Measurements from ENCODE around the gene SLC9B2. TPM values are rescaled to one million over a fixed set of nuclear protein-coding genes. Genes with fewer than 3 reads are reported as not detected.
A peak's percentile ranks its signal among the peaks of the same experiment; 100 is the strongest.

Gene SLC9B2
- total RNA-seq, 1 experiment from 2014 or later = 4.0 TPM

DNA sequence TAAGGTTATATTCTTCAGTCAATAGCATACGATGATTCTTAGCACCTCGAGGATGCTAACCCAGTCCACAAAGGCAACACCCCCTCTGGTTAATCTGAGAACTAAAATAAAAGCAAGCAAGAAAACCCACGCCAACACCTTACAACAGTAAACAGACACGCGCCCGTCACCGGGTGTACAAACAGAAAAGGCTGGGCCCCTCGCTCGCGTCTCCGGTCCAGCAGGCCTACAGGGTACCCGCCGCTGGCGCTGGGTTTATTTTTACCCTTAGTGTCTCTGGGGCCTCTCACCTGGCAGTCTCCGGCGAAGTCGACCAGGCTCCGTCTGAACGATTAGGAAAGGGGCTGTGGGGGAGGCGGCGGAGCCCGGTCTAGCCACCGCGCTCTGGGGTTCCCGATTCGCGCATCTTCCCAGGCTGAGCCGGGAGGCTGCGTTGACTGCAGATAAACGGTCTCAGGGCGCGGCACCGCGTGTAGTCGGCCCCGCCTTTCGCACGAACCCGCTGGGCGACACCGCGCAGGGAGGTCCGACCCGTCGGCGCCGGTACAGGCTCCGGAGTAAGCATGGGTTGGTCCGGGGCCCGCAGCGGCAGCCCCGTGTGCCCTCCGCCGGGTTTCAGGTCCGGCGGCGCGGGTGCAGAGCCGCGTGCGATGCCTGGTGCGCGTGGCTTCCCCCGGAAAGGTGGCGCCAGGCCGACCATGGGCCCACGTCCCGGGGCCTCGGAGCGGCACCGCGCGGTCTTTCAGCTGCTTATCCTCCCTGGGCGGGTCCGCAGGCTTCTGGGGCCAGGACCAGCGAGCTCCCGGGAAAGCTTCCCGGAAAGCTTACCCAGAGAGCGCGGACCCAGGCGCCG lies 441 bp downstream of the SLC9B2 start:
- DNase-seq (ENCODE audit: low read depth) = peak; percentile 61

DNA sequence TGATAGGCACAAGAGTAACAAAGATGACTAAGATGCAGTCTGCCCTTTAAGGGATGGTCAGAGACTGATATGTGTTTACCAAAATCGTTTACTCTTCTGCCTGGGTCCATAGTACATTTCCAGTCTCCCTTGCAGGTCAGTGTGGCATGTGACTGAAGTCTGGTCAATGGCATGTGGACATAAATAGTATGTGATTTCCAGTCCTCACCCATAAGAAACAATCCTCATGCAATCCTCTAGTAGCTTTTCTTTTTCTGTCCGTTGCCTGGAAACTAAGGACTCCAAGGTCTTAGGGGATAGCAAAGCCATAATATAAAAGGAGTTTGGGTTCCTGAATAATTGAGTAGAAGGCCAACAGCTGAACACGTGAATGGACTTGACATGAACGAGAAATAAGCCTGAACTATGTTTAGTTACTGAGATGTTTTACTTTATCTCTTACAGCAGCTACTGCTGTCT lies 1.1 kb downstream of the SLC9B2 start:
- DNase-seq (ENCODE audit: low read depth) = peak; percentile 16

DNA sequence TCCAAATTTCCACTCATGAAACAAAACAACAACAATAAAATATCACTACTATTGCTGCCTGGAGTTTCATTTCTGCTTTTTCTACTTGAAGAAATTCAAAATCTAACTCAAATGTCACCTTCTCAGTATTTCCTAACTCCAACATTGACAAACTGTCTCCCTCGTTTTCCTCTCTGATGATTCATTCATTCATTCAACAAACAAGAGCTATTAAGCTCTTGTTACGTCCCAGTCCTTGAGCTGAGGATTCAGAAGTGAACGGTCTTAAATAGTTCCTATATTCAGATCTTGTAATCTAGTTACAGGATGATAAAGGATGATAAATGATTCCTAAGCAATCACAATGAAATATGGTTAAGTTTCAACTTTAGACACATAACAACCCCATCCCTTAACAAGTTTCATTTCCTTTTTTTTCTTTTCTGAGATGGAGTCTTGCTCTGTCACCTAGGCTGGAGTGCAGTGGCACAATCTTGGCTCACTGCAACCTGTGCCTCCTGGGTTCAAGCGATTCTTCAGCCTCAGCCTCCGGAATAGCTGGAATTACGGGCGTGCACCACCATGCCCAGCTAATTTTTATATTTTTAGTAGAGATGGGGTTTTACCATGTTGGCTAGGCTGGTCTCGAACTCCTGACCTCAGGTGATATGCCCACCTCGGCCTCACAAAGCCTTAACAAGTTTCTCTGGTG lies 1.7 kb downstream of the SLC9B2 start:
- DNase-seq (ENCODE audit: low read depth) = no peak

DNA sequence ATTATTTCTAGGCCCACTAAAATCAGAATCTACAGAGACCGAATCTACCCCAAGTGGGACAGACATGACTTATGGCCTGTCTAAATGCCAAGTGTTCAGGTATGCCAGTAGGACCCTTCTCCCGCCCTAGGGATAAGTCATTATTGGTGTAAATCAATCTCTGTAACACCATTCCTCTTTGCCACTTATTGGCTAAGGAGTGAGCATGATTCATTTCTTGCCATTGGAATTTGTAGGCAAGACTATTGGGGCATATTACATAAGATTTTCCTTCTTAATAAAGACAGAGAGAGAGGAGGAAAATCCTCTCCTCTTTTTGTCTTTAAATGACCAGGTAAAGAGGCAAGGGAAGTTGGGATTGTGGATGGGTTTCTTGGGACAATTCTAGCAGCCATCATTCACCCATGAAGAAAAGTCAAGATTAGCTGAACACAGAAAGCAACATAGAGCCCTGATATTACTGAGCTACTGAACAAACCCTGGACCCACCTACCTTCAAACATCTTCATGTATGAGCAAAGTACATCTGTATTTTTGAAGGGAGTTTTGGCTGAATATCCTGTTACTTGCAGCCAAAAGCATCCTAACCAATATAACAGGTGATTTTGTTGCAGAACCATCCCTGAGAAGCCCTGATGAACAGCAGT lies 2.6 kb downstream of the SLC9B2 start:
- DNase-seq (ENCODE audit: low read depth) = no peak

DNA sequence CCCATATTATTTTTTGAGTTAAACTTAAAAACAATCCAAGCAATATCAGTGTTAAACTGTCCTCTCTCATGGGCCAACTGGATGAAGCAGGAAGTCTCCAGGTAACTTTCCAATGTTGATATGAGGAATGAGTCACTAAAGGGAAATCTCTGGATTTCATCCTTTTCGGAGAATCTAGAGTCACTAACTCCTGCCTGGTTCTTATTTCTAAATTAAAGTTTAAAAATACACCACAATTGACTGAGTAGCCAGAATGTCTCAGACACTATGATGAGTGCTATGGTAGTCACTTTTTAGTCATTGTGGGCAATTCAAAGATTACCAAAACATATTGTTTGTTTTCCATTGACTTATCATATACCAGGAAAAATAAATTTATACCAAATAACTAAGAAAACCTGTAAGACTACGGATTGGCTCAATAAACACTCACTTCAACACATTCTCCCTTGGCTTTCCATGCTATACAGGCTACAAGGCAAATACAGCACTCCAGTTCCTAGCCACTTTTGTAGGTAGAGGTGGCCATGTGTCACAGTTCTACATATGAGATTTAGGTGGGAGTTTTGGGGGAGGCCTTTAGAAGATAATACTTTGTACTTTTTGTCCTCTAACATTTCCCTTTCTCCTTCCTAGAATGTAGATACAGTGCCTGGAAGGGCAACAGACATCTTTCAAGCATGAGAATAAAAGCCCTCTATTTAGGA lies 8.6 kb downstream of the SLC9B2 start:
- DNase-seq (ENCODE audit: low read depth) = peak; percentile 43

DNA sequence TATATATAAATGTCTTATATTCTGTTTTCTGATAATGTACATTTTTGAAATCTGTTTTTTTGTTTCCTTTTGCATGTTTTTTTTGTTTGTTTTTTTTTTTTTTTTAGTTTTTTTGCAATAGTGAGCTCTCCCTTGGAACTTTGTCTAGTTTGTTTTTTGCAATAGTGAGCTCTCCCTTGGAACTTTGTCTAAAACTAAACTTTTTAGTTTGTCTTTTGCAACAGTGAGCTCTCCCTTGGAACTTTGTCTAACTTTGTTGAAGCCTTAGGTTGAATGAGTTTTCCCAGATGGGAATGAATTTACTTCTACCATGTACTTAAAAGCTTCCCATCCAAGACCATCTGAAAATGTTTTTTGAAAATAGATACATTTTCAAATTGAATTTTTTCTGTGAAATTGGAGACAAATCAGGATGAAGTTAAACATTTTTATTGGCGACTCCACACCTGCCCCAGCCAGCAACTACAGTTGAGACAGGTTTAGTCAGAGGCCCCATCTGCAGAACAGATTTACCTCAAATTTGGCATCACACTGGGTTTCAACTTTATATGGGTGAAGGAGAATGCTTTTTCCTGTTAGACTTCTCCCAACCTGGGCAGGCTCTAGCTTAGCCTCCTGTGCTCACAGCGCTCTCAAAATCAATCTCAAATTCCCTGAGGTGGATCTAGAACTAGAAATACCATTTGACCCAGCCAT lies 16.0 kb downstream of the SLC9B2 start:
- DNase-seq (ENCODE audit: low read depth) = no peak

DNA sequence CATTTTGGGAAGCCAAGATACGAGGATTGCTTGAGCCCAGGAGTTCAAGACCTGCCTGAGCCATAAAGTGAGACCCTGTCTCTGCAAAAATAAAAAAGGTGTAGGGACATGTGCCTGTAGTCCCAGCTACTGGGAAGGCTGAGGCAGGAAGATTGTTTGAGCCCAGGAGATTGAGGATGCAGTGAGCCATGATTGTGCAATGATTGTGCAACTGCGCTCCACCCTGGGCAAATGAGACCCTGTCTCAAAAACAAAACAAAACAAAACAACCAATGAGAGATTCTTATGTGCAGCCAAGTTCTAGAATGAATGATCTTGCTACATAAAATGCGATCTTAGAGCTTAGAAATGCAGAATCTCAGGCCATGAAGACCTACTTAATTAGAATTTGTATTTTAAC lies 22.5 kb downstream of the SLC9B2 start:
- no peak for DNase-seq (ENCODE audit: low read depth)

DNA sequence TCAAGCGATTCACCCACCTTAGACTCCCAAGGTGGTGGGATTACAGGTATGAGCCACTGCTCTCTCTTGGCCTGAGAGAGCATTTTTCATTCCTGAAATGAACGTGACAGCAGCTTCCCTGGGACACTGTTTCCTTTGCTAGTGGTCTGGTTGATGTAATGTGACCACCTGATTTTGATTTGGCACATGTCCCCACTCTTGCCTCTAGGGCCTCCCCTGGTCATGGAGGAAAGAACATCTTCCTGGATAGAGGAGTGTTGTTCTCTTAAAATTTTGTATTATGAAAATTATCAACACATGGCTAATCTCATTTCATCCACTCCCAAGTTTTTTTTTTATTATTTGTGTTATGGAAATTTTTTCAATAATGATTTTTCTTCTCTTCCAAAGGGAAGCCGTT lies 23.8 kb downstream of the SLC9B2 start:
- no peak for DNase-seq (ENCODE audit: low read depth)

DNA sequence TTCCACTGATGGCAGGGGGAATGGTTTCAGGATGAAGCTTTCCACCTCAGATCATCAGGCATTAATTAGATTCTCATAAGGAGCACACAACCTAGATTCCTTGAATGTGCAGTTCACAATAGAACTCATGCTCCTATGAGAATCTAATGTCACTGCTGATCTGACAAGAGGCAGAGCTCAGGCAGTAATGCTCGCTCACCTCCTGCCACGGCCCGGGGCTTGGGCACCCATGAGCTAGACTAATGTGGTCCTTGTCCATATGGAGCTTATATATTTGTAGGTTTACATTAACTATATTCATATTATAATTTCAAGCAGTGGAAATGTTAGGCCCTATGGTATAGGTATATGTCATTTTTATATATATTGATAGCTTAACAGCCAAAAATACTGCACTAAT lies 24.4 kb downstream of the SLC9B2 start:
- no peak for DNase-seq (ENCODE audit: low read depth)

DNA sequence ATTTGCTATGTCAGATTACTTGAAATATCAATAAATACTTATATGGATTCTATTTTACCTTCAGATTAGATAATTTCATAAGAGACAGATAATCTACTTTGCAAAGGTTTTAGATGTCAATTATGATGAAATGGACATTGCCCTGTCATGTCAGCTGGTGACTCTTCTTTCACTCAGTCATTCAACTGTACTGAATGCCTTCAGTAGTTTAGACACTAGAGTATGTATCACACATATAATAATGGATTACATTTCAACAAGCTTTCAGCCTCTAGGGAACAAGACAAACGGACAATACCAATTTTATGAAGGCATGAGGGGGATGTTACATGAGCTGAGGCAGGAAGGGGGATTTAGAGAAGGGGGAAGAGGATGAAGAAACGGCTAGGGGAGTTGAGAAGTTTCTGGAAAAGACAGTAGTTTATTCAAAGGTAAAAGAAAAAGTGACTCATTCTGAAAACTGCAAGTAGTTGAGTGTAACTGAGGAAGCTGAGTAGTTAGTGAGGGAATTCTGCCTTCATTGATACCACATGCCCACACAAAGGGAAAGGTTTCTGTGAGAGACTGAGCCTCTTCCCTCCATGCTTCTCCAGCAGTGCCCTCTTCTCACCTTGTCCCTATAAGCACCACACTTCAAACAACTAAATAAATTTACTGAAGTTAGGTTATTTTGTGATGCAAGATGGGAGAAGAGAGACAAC lies 25.7 kb downstream of the SLC9B2 start:
- no peak for DNase-seq (ENCODE audit: low read depth)

DNA sequence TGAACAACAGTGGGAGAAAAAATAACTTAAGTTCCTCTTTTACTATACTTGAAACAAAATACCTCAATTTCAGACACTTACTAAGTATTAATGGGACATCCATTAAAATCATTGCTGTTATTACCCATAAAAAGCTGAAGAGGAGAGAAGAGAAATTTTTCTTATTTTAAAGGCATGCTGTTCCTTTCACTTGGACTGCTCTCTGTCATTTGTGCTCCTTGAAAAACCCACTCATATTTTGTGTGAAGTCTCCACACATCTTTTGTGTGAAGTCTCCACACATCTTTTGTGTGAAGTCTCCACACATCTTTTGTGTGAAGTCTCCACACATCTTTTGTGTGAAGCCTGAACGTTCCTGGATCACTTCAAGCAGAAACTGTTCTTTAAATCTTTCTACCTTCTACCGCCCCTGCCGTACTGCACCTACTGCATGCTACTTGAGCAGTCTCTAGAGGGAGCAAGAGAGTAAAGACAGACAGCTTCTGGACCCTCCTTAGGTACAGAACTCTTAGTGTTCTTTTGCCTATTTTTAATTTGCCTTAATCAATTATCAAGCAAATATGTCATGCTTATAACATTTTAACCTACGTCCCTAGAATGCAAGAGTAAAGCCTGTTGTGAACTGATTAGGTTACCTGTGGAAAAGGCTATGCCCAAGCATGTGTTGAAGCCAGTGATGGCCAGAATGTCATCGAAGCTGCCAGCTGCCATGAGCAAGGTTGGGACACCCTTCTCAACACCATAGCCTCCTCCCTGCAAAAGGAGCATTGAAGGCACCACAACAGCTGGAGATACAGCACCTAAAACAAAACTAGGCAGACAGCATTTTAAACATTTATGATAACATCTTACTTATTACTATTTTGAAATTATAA lies 29.9 kb downstream of the SLC9B2 start:
- DNase-seq (ENCODE audit: low read depth) = peak; percentile 30

DNA sequence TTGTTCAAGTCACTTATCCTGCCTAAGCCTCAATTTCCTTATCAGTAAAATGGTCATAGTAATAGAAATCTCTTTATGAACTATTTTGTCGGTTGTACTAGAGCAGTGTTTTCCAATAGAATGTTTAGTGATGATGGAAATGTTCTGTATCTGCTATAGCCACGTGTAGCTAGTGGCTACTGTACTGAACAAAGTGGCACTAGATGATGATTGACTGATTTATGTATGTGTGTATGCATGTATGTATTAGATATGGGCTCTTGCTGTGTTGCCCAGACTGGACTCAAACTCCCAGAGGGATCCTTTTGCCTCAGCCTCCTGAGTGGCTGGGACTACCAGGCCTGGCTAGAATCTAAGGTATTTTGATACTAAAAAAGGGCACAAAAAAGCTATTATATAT lies 32.4 kb downstream of the SLC9B2 start:
- DNase-seq (ENCODE audit: low read depth) = no peak

DNA sequence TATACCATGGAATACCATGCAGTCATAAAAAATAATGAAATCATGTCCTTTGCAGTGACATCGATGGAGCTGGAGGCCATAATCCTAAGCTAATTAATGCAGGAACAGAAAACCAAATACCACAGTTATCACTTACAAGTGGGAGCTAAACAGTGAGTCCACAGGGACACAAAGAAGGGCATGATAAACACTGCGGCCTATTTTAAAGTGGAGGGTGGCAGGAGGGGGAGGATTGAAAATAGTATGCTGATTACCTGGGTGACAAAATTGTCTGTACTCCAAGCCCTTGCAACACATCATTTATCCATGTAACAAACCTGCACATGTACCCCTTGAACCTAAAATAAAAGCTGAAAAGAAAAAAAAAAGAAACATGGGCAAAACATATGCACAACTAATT lies 40.4 kb downstream of the SLC9B2 start:
- DNase-seq (ENCODE audit: low read depth) = no peak

DNA sequence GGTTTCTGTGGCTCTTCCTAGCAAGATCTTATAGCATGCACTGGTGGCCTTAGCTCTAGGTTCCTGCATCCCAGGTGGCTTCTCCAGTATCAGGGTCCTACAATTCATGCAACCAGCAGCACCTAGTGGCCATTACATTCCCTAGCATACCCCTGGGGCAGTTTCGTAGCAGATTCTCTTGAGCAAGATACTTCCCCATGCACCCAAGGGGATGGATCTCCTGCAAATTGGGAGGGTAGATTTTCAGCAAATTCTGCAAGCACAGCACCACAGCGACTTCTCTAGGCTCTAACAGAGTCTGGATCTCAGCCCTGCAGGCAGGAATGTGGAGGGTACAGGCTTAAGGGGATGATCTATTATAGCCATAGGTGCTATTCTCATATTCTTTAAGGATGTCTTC lies 44.0 kb downstream of the SLC9B2 start:
- DNase-seq (ENCODE audit: low read depth) = peak; percentile 51

DNA sequence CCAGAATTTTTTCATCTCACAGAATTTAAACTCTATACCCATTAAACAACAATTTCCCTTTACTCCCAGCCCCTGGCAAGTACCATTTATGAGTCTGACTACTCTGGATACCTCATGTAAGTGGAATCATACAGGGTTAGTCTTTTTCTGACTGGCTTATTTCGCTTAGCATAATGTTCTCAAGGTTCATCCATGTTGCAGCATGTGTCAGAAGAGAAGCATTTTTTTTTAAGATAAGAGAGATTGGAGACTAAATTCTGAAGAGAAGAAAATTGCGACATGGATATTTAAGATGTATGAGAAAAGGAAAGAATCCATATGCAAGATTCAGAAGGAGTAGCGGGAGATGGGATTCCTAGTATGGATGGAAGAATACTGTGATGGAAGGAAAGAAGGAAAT lies 45.8 kb downstream of the SLC9B2 start:
- no peak for DNase-seq (ENCODE audit: low read depth)

DNA sequence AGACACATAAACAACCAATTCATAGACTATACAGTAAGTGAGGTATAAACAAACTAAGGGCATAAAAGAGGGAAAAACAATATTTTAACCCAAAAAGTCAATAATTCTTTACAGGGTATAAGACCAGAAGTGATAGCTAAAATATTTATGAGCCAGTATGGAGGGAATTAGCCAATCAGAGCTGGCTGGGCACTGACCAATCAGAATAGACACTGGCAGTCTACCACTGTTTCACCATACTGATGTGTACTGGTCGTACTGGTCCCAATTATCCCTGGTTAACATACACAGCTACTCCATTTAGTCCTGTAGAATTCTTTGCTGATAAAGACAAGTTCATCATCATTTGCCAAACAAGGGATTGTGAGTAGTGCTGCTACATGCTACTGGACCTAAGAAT lies 47.3 kb downstream of the SLC9B2 start:
- DNase-seq (ENCODE audit: low read depth) = no peak

DNA sequence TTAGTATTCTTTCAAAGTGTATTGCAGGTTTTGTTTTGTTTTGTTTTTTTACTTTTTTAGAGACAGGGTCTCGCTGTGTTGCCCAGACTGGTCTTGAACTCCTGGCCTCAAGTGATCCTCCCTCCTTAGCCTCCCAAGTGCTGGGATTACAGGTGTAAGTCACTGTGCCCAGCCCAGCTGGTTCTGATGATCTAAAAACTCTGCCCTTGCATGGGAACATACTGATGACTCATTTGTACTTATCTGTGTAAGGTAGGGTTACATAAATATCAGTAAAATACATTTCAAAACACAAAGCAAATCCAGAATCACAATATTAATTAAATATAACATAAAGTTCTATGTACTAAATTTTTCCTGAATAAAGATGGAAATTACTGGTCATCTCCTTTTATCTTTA lies 49.7 kb downstream of the SLC9B2 start:
- DNase-seq (ENCODE audit: low read depth) = no peak

DNA sequence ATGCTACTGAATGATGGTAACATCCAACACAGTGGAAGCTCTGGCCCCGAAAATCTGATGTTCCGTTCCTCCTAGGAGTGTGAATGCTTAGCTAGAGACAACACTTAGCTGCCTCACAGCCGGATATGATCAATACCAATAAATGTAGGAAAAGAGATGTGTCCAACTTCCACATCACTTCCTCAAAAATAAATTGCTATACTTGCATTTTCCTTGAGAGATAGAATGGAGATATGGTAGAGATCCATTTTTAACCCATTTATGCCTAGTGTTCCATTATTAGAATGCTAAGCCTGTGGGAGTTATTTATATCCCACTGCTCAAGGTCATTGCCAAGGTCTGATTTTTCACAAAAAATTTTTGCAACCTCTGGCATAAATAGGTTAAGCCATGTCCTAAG lies 51.6 kb downstream of the SLC9B2 start:
- DNase-seq (ENCODE audit: low read depth) = no peak

DNA sequence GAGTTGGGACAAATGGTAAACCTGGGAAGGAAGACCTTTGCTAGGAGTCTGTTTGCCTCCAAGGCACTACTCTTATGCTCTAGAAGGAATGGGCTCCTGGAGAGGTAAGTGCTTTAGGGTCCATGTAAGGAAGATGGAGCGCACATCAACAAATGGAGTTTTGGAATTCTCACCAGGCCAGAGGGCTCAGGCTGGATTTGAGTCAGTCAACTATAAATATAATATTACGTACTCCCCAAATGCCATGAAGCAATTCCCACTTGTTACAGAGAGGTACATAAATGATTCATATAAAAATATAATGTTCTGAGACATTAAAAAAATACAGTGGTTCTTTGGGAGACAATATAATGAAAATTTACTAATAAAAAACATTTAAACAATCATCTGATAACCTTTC lies 55.4 kb downstream of the SLC9B2 start:
- no peak for DNase-seq (ENCODE audit: low read depth)
